ENCODE results near the gene MOB2.

DNA sequence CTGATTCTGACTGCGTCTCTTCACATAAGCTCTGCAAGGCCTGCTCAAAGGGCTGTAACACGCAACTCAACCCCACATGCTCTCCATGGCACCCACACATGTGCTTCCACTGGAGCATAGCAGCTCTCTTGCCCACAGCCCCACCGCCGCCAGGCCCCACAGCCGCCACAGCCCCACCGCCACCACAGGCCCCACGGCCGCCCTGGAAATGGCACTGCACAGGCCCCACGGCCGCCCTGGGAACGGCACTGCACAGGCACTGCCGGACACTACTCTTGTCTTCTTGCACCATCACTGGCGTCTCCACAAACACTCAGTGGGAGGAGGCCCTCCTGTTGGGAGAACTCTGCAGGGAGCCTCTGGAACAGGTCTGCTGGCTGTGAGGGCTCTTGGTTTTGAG, 8.6 kb downstream of the MOB2 start:
- no peak for TF ChIP-seq POLR2A (IDR thresholded peaks at IDR 0.05)
- TF ChIP-seq, protein P1, sequence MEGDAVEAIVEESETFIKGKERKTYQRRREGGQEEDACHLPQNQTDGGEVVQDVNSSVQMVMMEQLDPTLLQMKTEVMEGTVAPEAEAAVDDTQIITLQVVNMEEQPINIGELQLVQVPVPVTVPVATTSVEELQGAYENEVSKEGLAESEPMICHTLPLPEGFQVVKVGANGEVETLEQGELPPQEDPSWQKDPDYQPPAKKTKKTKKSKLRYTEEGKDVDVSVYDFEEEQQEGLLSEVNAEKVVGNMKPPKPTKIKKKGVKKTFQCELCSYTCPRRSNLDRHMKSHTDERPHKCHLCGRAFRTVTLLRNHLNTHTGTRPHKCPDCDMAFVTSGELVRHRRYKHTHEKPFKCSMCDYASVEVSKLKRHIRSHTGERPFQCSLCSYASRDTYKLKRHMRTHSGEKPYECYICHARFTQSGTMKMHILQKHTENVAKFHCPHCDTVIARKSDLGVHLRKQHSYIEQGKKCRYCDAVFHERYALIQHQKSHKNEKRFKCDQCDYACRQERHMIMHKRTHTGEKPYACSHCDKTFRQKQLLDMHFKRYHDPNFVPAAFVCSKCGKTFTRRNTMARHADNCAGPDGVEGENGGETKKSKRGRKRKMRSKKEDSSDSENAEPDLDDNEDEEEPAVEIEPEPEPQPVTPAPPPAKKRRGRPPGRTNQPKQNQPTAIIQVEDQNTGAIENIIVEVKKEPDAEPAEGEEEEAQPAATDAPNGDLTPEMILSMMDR (IDR thresholded peaks at IDR 0.05) = no peak

Measured in prostate gland (tissue), 2 donors.